OCI-LY7 (cell line): ENCODE data around the gene IRS4. TPM values are rescaled to one million over a fixed set of nuclear protein-coding genes. Genes with fewer than 3 reads are reported as not detected.

ENCODE experiments used
- BruUV-seq: library from RNA; stranded (reverse); fragments of 400-500 nt; replicated peaks from 2 replicates; lab custom pipeline; 2021; lab: Mats Ljungman, UMichigan
- CTCF ChIA-PET: fragments of 300-600 bp; sonication (Branson Sonifier 250); formaldehyde crosslinking; loops from one replicate; lab custom pipeline; 2022; ENCODE audit warnings: antibody characterized with exemption; ENCODE audit not compliant: unreplicated experiment; lab: Charles Lee
- POLR2A ChIA-PET: fragments of 300-600 bp; sonication (Branson Sonifier 250); formaldehyde crosslinking; loops from one replicate; lab custom pipeline; 2022; ENCODE audit warnings: antibody characterized with exemption; lab: Charles Lee
- DNase-seq: peaks from one replicate; pipeline ENCODE4 v3.0.0-alpha.2; 2015; ENCODE audit warnings: low spot score
- H2AFZ ChIP-seq: fragments of 200-600 bp; sonication (generic), shearing (Covaris generic); 2 replicates; pipeline ENCODE4 v1.6.1; 2014; ENCODE audit warnings: mild to moderate bottlenecking, antibody characterized with exemption, low read length, moderate library complexity
- H3K27ac ChIP-seq: fragments of 200-600 bp; sonication (generic); 2 replicates; pipeline ENCODE4 v1.5.1; 2014; ENCODE audit warnings: mixed run types, low read depth, mild to moderate bottlenecking, moderate library complexity, low read length, inconsistent platforms; ENCODE audit not compliant: poor library complexity, severe bottlenecking
- H3K36me3 ChIP-seq: fragments of 200-600 bp; sonication (generic); 2 replicates; pipeline ENCODE4 v1.6.1; 2014; ENCODE audit warnings: mild to moderate bottlenecking, antibody characterized with exemption, low read length, moderate library complexity, mixed read lengths; ENCODE audit not compliant: insufficient read depth
- H3K4me1 ChIP-seq: fragments of 200-600 bp; sonication (generic); 2 replicates; pipeline ENCODE4 v1.5.1; 2014; ENCODE audit warnings: mild to moderate bottlenecking, low read length; ENCODE audit not compliant: insufficient read depth, poor library complexity, severe bottlenecking
- H3K4me2 ChIP-seq: fragments of 200-600 bp; sonication (generic); 2 replicates; pipeline ENCODE4 v1.6.1; 2014; ENCODE audit warnings: mild to moderate bottlenecking, low read length
- H3K4me3 ChIP-seq: fragments of 200-600 bp; sonication (generic); 2 replicates; pipeline ENCODE4 v1.5.1; 2014; ENCODE audit warnings: mild to moderate bottlenecking, low read depth, low read length; ENCODE audit not compliant: poor library complexity, severe bottlenecking
- H3K79me2 ChIP-seq: fragments of 200-600 bp; sonication (generic); 2 replicates; pipeline ENCODE4 v1.6.1; 2016; ENCODE audit warnings: low read depth, mild to moderate bottlenecking, low read length, moderate library complexity, mixed read lengths; ENCODE audit not compliant: insufficient read depth
- H3K9me2 ChIP-seq: fragments of 200-600 bp; sonication (generic); 2 replicates; pipeline ENCODE4 v1.6.1; 2016; ENCODE audit warnings: mild to moderate bottlenecking, low read length, mixed read lengths; ENCODE audit not compliant: insufficient read depth
- H3K9me3 ChIP-seq: fragments of 200-600 bp; sonication (generic); 2 replicates; pipeline ENCODE4 v1.6.1; 2014; ENCODE audit warnings: mild to moderate bottlenecking, mixed run types, low read length, mixed read lengths
- H4K20me1 ChIP-seq: fragments of 200-600 bp; sonication (generic); 2 replicates; pipeline ENCODE4 v1.6.1; 2014; ENCODE audit warnings: mild to moderate bottlenecking, antibody characterized with exemption, low read length, moderate library complexity, mixed read lengths; ENCODE audit not compliant: insufficient read depth
- EZH2phosphoT487 ChIP-seq: fragments of 200-600 bp; sonication (generic); IDR thresholded peaks from 2 replicates; pipeline ENCODE4 v1.6.1; 2018; ENCODE audit warnings: low read depth, borderline replicate concordance, mild to moderate bottlenecking, mixed run types, antibody characterized with exemption, low read length, moderate library complexity, mixed read lengths
- intact Hi-C: fragments of 100-400 bp; cut with micrococcal nuclease; formaldehyde crosslinking; loops from one replicate; pipeline ENCODE4 v1.10.0; 2022; ENCODE audit not compliant: unreplicated experiment
- total RNA-seq, 2 experiments: library from RNA; depleted of rRNA in 1 of 2; stranded (reverse); fragments of >200 nt in 1 of 2; shearing (Covaris generic) in 1 of 2; gene quantifications; 2 replicates each; pipeline ENCODE4 v1.2.3, GENCODE V29; 2014 to 2022
- TF ChIP-seq, protein P1 (sequence below): fragments of 200-600 bp; sonication (generic); conservative IDR thresholded peaks from 2 replicates; pipeline ENCODE4 v1.5.1; 2014; ENCODE audit warnings: mild to moderate bottlenecking, antibody characterized with exemption, low read length, moderate library complexity, mixed read lengths

IRS4 gene
- total RNA-seq, 2 experiments from 2014 or later, result not detected

GRCh38 chrX:108735679-108736508 lies 469 bp downstream of the IRS4 start:
- Histone ChIP-seq H3K9me3 (no peaks in the 10 kb centered on the region), H2AFZ (no peak overlapping the region), H3K36me3 (no peaks in the 10 kb centered on the region), H3K4me1 (no peaks in the 10 kb centered on the region), H3K27ac (no peak overlapping the region), H3K79me2 (no peaks in the 10 kb centered on the region), H3K9me2 (no peaks in the 10 kb centered on the region), H3K4me3 (no peak overlapping the region), H3K4me2 (no peak overlapping the region), H4K20me1 (no peaks in the 10 kb centered on the region)
- ChIA-PET CTCF (no interaction called here), POLR2A (interaction anchor here (0.6 kb wide), 1 partner anchor 42 kb away, joined by 3 read pairs; no protein-coding TSS in a partner anchor)
- intact Hi-C loops, result no loop called here
- no TSS peak for BruUV-seq
- TF ChIP-seq, protein P1, sequence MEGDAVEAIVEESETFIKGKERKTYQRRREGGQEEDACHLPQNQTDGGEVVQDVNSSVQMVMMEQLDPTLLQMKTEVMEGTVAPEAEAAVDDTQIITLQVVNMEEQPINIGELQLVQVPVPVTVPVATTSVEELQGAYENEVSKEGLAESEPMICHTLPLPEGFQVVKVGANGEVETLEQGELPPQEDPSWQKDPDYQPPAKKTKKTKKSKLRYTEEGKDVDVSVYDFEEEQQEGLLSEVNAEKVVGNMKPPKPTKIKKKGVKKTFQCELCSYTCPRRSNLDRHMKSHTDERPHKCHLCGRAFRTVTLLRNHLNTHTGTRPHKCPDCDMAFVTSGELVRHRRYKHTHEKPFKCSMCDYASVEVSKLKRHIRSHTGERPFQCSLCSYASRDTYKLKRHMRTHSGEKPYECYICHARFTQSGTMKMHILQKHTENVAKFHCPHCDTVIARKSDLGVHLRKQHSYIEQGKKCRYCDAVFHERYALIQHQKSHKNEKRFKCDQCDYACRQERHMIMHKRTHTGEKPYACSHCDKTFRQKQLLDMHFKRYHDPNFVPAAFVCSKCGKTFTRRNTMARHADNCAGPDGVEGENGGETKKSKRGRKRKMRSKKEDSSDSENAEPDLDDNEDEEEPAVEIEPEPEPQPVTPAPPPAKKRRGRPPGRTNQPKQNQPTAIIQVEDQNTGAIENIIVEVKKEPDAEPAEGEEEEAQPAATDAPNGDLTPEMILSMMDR, result no peak
- no peak for TF ChIP-seq EZH2phosphoT487
- DNase-seq, result no peak

DNA sequence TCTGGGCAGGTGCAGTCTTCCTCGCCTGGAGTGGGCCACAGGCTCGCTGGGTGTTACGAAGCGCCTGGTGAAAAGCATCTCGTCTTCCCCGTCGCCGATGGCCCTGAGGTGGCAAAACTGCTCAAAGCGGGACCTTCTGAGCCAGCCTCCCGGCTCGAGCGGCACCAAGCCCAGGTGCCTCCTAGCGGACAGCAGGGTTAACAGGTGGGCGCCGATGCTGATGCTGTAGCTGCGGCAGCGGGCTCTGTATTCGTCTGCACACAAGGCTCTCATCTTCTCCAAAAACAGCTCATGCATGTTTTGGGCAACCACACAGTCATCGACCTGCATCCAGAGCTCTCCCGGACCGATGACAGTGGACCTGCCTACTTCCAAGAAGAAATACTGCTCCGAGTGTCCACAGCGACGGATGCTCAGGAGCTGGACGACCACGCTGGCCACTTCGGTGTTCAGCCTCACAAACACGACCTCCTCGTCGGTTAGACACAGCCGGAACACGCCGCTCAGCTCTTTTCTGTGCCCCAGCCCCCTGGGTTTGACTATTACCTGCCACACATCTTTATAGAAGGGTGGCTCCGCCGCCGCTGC lies 1.2 kb downstream of the IRS4 start:
- Histone ChIP-seq H3K79me2 (no peaks in the 10 kb centered on the region), H4K20me1 (no peaks in the 10 kb centered on the region), H3K4me1 (no peaks in the 10 kb centered on the region), H3K9me2 (no peaks in the 10 kb centered on the region), H3K27ac (no peak overlapping the region), H3K4me2 (no peak overlapping the region), H2AFZ (no peak overlapping the region), H3K4me3 (no peak overlapping the region), H3K9me3 (no peaks in the 10 kb centered on the region), H3K36me3 (no peaks in the 10 kb centered on the region)
- DNase-seq, result no peak
- intact Hi-C loops, result no loop called here
- TF ChIP-seq, protein P1, result no peak
- TF ChIP-seq EZH2phosphoT487, result no peak
- BruUV-seq, result no TSS peak
- POLR2A ChIA-PET, result interaction anchor here (0.6 kb wide), 1 partner anchor 42 kb away, joined by 3 read pairs; no protein-coding TSS in a partner anchor
- CTCF ChIA-PET, result no interaction called here

- Histone ChIP-seq H3K79me2 (no peaks in the 10 kb centered on the region), H4K20me1 (no peaks in the 10 kb centered on the region), H3K4me3 (no peak overlapping the region), H3K4me1 (no peaks in the 10 kb centered on the region), H3K27ac (no peak overlapping the region), H3K36me3 (no peaks in the 10 kb centered on the region), H3K9me2 (no peaks in the 10 kb centered on the region), H3K4me2 (no peak overlapping the region), H3K9me3 (no peaks in the 10 kb centered on the region), H2AFZ (no peak overlapping the region)
- intact Hi-C loops, result no loop called here
- CTCF ChIA-PET, result no interaction called here
- POLR2A ChIA-PET, result no interaction called here
- no peak for DNase-seq
- BruUV-seq, result no TSS peak
- TF ChIP-seq, protein P1, result no peak
- no peak for TF ChIP-seq EZH2phosphoT487
Observed at GRCh38 chrX:108734426-108734825, 1.9 kb downstream of the IRS4 start.
